Smooth muscle cell (in vitro differentiated cells): ENCODE data around the gene ZNF775. TPM values are rescaled to one million over a fixed set of nuclear protein-coding genes. Genes with fewer than 3 reads are reported as not detected.

Experiments used
- DNase-seq: peaks from one replicate; lab custom pipeline; 2025; ENCODE audit not compliant: unreplicated experiment; lab: John Stamatoyannopoulos, UW
- H2AFZ ChIP-seq: fragments of 200-600 bp; sonication (generic); 2 replicates; pipeline ENCODE4 v1.6.0; 2016; ENCODE audit warnings: antibody characterized with exemption, low read depth, mild to moderate bottlenecking
- H3F3A ChIP-seq: fragments of 200-600 bp; sonication (generic); 2 replicates; pipeline ENCODE4 v1.6.0; 2017; ENCODE audit warnings: antibody characterized with exemption, low read depth
- H3K27ac ChIP-seq: fragments of 200-600 bp; sonication (generic); 2 replicates; pipeline ENCODE4 v1.5.1; 2016; ENCODE audit warnings: low read depth, mild to moderate bottlenecking
- H3K27me3 ChIP-seq: fragments of 200-600 bp; sonication (generic); 2 replicates; pipeline ENCODE4 v1.6.1; 2016; ENCODE audit warnings: low read depth, mild to moderate bottlenecking
- H3K36me3 ChIP-seq: fragments of 200-600 bp; sonication (generic); 2 replicates; pipeline ENCODE4 v1.5.1; 2016; ENCODE audit warnings: low read depth
- H3K4me1 ChIP-seq: fragments of 200-600 bp; sonication (generic); 2 replicates; pipeline ENCODE4 v1.5.1; 2016; ENCODE audit warnings: low read depth
- H3K4me2 ChIP-seq: fragments of 200-600 bp; sonication (generic); 2 replicates; pipeline ENCODE4 v1.6.0; 2016; ENCODE audit warnings: mild to moderate bottlenecking
- H3K4me3 ChIP-seq: fragments of 200-600 bp; sonication (generic); 2 replicates; pipeline ENCODE4 v1.5.1; 2016; ENCODE audit warnings: mild to moderate bottlenecking
- H3K79me2 ChIP-seq: fragments of 200-600 bp; sonication (generic); 2 replicates; pipeline ENCODE4 v1.6.0; 2016; ENCODE audit warnings: low read depth, mild to moderate bottlenecking
- H3K9ac ChIP-seq: fragments of 200-600 bp; sonication (generic); 2 replicates; pipeline ENCODE4 v1.6.0; 2016; ENCODE audit warnings: low read depth
- H3K9me3 ChIP-seq: fragments of 200-600 bp; sonication (generic); replicated peaks from 2 replicates; pipeline ENCODE4 v1.5.1; 2016; ENCODE audit warnings: low read depth
- H4K20me1 ChIP-seq: fragments of 200-600 bp; sonication (generic); 2 replicates; pipeline ENCODE4 v1.6.0; 2016; ENCODE audit warnings: low read depth
- WGBS: methylation state at CpG from one replicate; pipeline ENCODE4 v1.1.7; 2016; ENCODE audit warnings: low lambda C conversion rate; 5-methylcytosine and 5-hydroxymethylcytosine counted together
- polyA plus RNA-seq: library from polyadenylated mRNA; unstranded; fragments of >200 nt; fragmentation: Nextera tagmentation; extraction: Ambion mirVana; gene quantifications from 2 replicates; pipeline ENCODE4 v1.2.1, GENCODE V29; 2016
- total RNA-seq: library from RNA; depleted of rRNA; stranded (reverse); fragments of >200 nt; gene quantifications from 2 replicates; pipeline ENCODE4 v1.2.3, GENCODE V29; 2014
- TF ChIP-seq, protein P1 (sequence below): fragments of 200-600 bp; sonication (generic); IDR thresholded peaks from 2 replicates; pipeline ENCODE4 v1.5.1; 2017; ENCODE audit warnings: borderline replicate concordance, mild to moderate bottlenecking, antibody characterized with exemption; ENCODE audit not compliant: insufficient read depth, poor library complexity, severe bottlenecking

ZNF775 gene
- total and polyA plus RNA-seq, 2 experiments from 2014 or later, result 5.9 to 23.8 TPM

GRCh38 chr7:150358988-150359621 is 20.0 kb upstream of the ZNF775 start:
- no peaks in the 10 kb centered on the region for H3K36me3 ChIP-seq
- H2AFZ ChIP-seq, result no peak overlapping the region
- DNase-seq, result no peak
- peaks cover 8% of the 10 kb centered on the region for H3K4me1 ChIP-seq
- no peak overlapping the region for H3K4me2 ChIP-seq
- no peak overlapping the region for H3K27ac ChIP-seq
- H4K20me1 ChIP-seq, result no peaks in the 10 kb centered on the region
- H3K79me2 ChIP-seq, result no peaks in the 10 kb centered on the region
- 91% methylated on average over 3 of the region's 4 CpGs for WGBS
- H3K9me3 ChIP-seq, result no peaks in the 10 kb centered on the region
- no peak overlapping the region for H3K4me3 ChIP-seq
- TF ChIP-seq, protein P1, sequence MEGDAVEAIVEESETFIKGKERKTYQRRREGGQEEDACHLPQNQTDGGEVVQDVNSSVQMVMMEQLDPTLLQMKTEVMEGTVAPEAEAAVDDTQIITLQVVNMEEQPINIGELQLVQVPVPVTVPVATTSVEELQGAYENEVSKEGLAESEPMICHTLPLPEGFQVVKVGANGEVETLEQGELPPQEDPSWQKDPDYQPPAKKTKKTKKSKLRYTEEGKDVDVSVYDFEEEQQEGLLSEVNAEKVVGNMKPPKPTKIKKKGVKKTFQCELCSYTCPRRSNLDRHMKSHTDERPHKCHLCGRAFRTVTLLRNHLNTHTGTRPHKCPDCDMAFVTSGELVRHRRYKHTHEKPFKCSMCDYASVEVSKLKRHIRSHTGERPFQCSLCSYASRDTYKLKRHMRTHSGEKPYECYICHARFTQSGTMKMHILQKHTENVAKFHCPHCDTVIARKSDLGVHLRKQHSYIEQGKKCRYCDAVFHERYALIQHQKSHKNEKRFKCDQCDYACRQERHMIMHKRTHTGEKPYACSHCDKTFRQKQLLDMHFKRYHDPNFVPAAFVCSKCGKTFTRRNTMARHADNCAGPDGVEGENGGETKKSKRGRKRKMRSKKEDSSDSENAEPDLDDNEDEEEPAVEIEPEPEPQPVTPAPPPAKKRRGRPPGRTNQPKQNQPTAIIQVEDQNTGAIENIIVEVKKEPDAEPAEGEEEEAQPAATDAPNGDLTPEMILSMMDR, result no peak
- no peaks in the 10 kb centered on the region for H3F3A ChIP-seq
- H3K27me3 ChIP-seq, result no peaks in the 10 kb centered on the region
- H3K9ac ChIP-seq, result no peak overlapping the region

- Histone ChIP-seq H4K20me1 (no peaks in the 10 kb centered on the region), H3K4me3 (no peak overlapping the region), H3K9ac (no peak overlapping the region), H3K27me3 (no peaks in the 10 kb centered on the region), H3K4me2 (no peak overlapping the region), H3F3A (no peaks in the 10 kb centered on the region), H3K27ac (no peak overlapping the region), H3K36me3 (no peaks in the 10 kb centered on the region), H3K9me3 (no peaks in the 10 kb centered on the region), H2AFZ (no peak overlapping the region), H3K4me1 (peaks cover 8% of the 10 kb centered on the region), H3K79me2 (no peaks in the 10 kb centered on the region)
- TF ChIP-seq, protein P1, result no peak
- no peak for DNase-seq
- 100% methylated on average over 1 of the region's 2 CpGs for WGBS
These were observed 19.3 kb upstream of the ZNF775 start for GRCh38 chr7:150359622-150360362.

DNA sequence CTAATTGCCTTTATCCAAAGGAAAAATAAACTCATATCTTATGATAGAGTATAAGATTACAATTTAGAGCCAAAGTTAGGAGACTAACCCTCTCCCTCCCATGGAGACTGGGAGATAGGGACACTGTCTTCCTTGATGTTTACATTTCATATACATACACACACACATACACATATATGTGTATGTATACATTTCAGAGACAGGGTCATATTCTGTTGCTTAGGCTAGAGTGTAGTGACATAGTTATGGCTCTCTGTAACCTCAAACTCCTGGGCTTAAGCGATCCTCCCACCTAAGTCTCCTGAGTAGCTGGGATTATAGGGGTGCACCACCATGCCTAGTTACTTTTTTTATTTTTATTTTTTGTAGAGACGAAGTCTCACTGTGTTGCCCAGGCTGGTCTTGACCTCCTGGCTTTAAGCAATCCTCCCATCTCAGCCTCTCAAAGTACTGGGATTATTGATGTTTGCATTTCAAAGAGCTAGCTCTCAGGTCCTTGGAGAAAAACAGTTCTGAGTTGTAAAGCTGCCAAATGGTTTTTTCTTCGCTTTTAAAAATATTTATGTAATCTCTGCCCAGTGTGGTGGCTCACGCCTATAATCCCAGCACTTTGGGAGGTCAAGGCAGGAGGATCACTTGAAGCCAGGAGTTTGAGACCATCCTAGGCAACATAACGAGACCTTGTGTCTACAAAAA is 18.6 kb upstream of the ZNF775 start:
- H3K79me2 ChIP-seq, result no peaks in the 10 kb centered on the region
- no peaks in the 10 kb centered on the region for H4K20me1 ChIP-seq
- H3K36me3 ChIP-seq, result no peaks in the 10 kb centered on the region
- H3K27ac ChIP-seq, result no peak overlapping the region
- no peak overlapping the region for H3K4me3 ChIP-seq
- no peaks in the 10 kb centered on the region for H3K9me3 ChIP-seq
- H3K4me1 ChIP-seq, result peaks cover 8% of the 10 kb centered on the region
- no peak overlapping the region for H3K9ac ChIP-seq
- no peak for DNase-seq
- H3K27me3 ChIP-seq, result no peaks in the 10 kb centered on the region
- H3K4me2 ChIP-seq, result no peak overlapping the region
- no peaks in the 10 kb centered on the region for H3F3A ChIP-seq
- WGBS, result 61% methylated on average over 5 of the region's 5 CpGs
- TF ChIP-seq, protein P1, result no peak
- no peak overlapping the region for H2AFZ ChIP-seq
